K562 (cell line): ENCODE results near the gene RSPH6A. TPM values are rescaled to one million over a fixed set of nuclear protein-coding genes. Genes with fewer than 3 reads are reported as not detected.

Experiments
- ATAC-seq: fragments of 200-7000 bp; cut with Tn5 transposase; 3 replicates; pipeline ENCODE4 v1.9.1; 2020; ENCODE audit warnings: moderate library complexity
- BruUV-seq: library from RNA; stranded (reverse); fragments of 400-500 nt; replicated peaks from 2 replicates; lab custom pipeline; 2021; lab: Mats Ljungman, UMichigan
- CTCF ChIA-PET: fragments of 300-600 bp; formaldehyde crosslinking; extraction: SDS; loops from one replicate; lab custom pipeline; 2021; ENCODE audit warnings: low intra/inter-chr PET ratio; lab: Yijun Ruan, JAX
- POLR2A ChIA-PET: fragments of 300-600, 350-650 bp; sonication (Branson Sonifier 250); formaldehyde crosslinking; extraction: SDS; loops from one replicate; lab custom pipeline; 2021; ENCODE audit warnings: antibody characterized with exemption, inconsistent platforms; lab: Yijun Ruan, JAX
- DNase-seq, 4 experiments: peaks; one replicate each; pipeline versions ENCODE4 v3.0.0 to v3.0.0-alpha.2; 2011 to 2018; ENCODE audit warnings: low spot score in 3 of 4, mixed read lengths in 3 of 4; ENCODE audit errors: extremely low read depth in 1 of 4
- FAIRE-seq: peaks from 2 replicates; lab custom pipeline; 2011; peaks lifted over from hg19 to GRCh38; lab: Jason Lieb, UNC
- H2AFZ ChIP-seq: 2 replicates; pipeline ENCODE4 v1.6.0; 2011; ENCODE audit warnings: low read depth, low read length, control low read depth, inconsistent platforms
- H3K27ac ChIP-seq: fragments of 200-600 bp; 3 replicates; pipeline ENCODE4 v1.8.0; 2011; ENCODE audit warnings: low read depth, mild to moderate bottlenecking, control low read depth, inconsistent platforms, low read length, moderate library complexity, mixed read lengths; ENCODE audit errors: extremely low read depth
- H3K27me3 ChIP-seq, 2 experiments: fragments of 300-600 bp in 1 of 2; 2 replicates in 1 of 2; 3 replicates in 1 of 2; pipeline versions ENCODE4 v1.6.0 to v1.8.0; 2011; ENCODE audit warnings: inconsistent platforms in 2 of 2, low read length in 2 of 2, mild to moderate bottlenecking in 1 of 2, mixed read lengths in 1 of 2, moderate library complexity in 1 of 2; ENCODE audit not compliant: control insufficient read depth in 2 of 2, insufficient read depth in 2 of 2
- H3K36me3 ChIP-seq: fragments of 300-600 bp; 3 replicates; pipeline ENCODE4 v1.8.0; 2011; ENCODE audit warnings: mild to moderate bottlenecking, low read length, inconsistent platforms; ENCODE audit not compliant: control insufficient read depth, insufficient read depth
- H3K4me1 ChIP-seq, 2 experiments: fragments of 200-600 bp in 1 of 2; replicated peaks in 1 of 2; 2 replicates in 1 of 2; 3 replicates in 1 of 2; pipeline versions ENCODE4 v1.5.1 to v1.8.0; 2011; ENCODE audit warnings: inconsistent platforms in 2 of 2, low read length in 2 of 2, mild to moderate bottlenecking in 1 of 2, mixed read lengths in 1 of 2, moderate library complexity in 1 of 2; ENCODE audit not compliant: control insufficient read depth in 2 of 2, insufficient read depth in 2 of 2
- H3K4me2 ChIP-seq: 2 replicates; pipeline ENCODE4 v1.6.1; 2011; ENCODE audit warnings: low read length, control low read depth, inconsistent platforms, mixed read lengths; ENCODE audit not compliant: insufficient read depth
- H3K4me3 ChIP-seq: fragments of 200-600 bp; sonication (generic), shearing (Covaris generic); 2 replicates; pipeline ENCODE4 v1.5.1; 2016; ENCODE audit warnings: control low read depth, inconsistent platforms
- H3K79me2 ChIP-seq: fragments of 200-600 bp; 3 replicates; pipeline ENCODE4 v1.8.0; 2011; ENCODE audit warnings: low read length, inconsistent platforms; ENCODE audit not compliant: control insufficient read depth, insufficient read depth
- H3K9ac ChIP-seq, 2 experiments: 2 replicates each; pipeline versions ENCODE4 v1.6.0 to v1.6.1; 2011; ENCODE audit warnings: low read depth in 2 of 2, low read length in 2 of 2, control low read depth in 1 of 2, inconsistent platforms in 1 of 2, mild to moderate bottlenecking in 1 of 2, mixed read lengths in 1 of 2; ENCODE audit not compliant: insufficient read depth in 1 of 2
- H3K9me1 ChIP-seq: one replicate; pipeline ENCODE4 v1.6.0; 2011; ENCODE audit warnings: inconsistent platforms, mild to moderate bottlenecking, low read length, moderate library complexity; ENCODE audit not compliant: control insufficient read depth, insufficient read depth
- H3K9me3 ChIP-seq: replicated peaks from 2 replicates; pipeline ENCODE4 v1.5.1; 2011; ENCODE audit warnings: low read depth, low read length, inconsistent platforms; ENCODE audit not compliant: control insufficient read depth, insufficient read depth
- H4K20me1 ChIP-seq: replicated peaks from 2 replicates; pipeline ENCODE4 v1.6.1; 2011; ENCODE audit warnings: low read length, inconsistent platforms, mixed read lengths; ENCODE audit not compliant: control insufficient read depth, insufficient read depth
- CBFB ChIP-seq: sonication (generic); formaldehyde crosslinking; IDR thresholded peaks from 2 replicates; pipeline ENCODE4 v1.4.0; 2020; ENCODE audit warnings: mild to moderate bottlenecking, missing genetic modification reagents
- CC2D1A ChIP-seq: fragments of 450-650 bp; IDR thresholded peaks from 2 replicates; pipeline ENCODE4 v1.6.1; 2017; ENCODE audit warnings: mild to moderate bottlenecking
- NCOA2 ChIP-seq, 2 experiments: fragments of 450-650 bp; IDR thresholded peaks; 2 replicates each; pipeline ENCODE4 v1.6.1; 2018; ENCODE audit warnings: mild to moderate bottlenecking in 2 of 2, moderate library complexity in 1 of 2; ENCODE audit not compliant: partially characterized antibody in 2 of 2
- RCOR1 ChIP-seq, 2 experiments: IDR thresholded peaks; 2 replicates each; pipeline ENCODE4 v1.6.1; 2012; ENCODE audit warnings: low read depth in 2 of 2, low read length in 2 of 2, borderline replicate concordance in 1 of 2, improper control_type of control experiment in 1 of 2
- SMC3 ChIP-seq: conservative IDR thresholded peaks from 2 replicates; pipeline ENCODE4 v1.6.1; 2011; ENCODE audit warnings: low read depth, low read length, improper control_type of control experiment; ENCODE audit not compliant: insufficient read depth
- WGBS: fragments of 100-300 bp; shearing (Covaris generic); methylation state at CpG from one replicate; pipeline ENCODE4 v1.1.6; 2016; ENCODE audit warnings: low coverage, mixed read lengths; ENCODE audit not compliant: insufficient coverage; ENCODE audit errors: missing lambda C conversion rate; 5-methylcytosine and 5-hydroxymethylcytosine counted together
- in situ Hi-C: fragments of 300-500 bp; cut with MboI; formaldehyde crosslinking; loops from 4 replicates; pipeline ENCODE4 v1.15.0; 2018; ENCODE audit warnings: inconsistent platforms, mixed read lengths
- intact Hi-C: fragments of 100-400 bp; cut with micrococcal nuclease; formaldehyde crosslinking; loops from 2 replicates; pipeline ENCODE4 v1.14.2; 2022
- polyA plus RNA-seq, 8 experiments: library from polyadenylated mRNA; depleted of rRNA in 4 of 8; stranded (reverse) in 5 of 8; unstranded in 3 of 8; fragments of >200 nt; fragmentation: Nextera tagmentation in 2 of 8; fragmentation: Illumina TruSeq in 1 of 8; extraction: Ambion mirVana in 2 of 8; extraction: Trizol in 1 of 8; gene quantifications; 2 replicates each; pipeline versions ENCODE4 v1.2.1 to v1.2.3, GENCODE V29; 2011 to 2014; ENCODE audit warnings: inconsistent platforms in 1 of 8, missing spikeins in 1 of 8
- total RNA-seq, 7 experiments: library from RNA; depleted of rRNA in 6 of 7; stranded (reverse); fragments of >200 nt in 6 of 7; fragmentation: Illumina TruSeq in 2 of 7; extraction: Trizol in 2 of 7; gene quantifications; 2 replicates each; pipeline versions ENCODE4 v1.2.1 to v1.2.3, GENCODE V29; 2011 to 2021; ENCODE audit warnings: low replicate concordance in 1 of 7

Gene RSPH6A
- total and polyA plus RNA-seq, 9 of the 15 experiments (the other 6 are each of a cell fraction or from before 2014, with no cell fraction given) = 0.03 to 0.15 (median 0.07) TPM; not detected in 5

DNA sequence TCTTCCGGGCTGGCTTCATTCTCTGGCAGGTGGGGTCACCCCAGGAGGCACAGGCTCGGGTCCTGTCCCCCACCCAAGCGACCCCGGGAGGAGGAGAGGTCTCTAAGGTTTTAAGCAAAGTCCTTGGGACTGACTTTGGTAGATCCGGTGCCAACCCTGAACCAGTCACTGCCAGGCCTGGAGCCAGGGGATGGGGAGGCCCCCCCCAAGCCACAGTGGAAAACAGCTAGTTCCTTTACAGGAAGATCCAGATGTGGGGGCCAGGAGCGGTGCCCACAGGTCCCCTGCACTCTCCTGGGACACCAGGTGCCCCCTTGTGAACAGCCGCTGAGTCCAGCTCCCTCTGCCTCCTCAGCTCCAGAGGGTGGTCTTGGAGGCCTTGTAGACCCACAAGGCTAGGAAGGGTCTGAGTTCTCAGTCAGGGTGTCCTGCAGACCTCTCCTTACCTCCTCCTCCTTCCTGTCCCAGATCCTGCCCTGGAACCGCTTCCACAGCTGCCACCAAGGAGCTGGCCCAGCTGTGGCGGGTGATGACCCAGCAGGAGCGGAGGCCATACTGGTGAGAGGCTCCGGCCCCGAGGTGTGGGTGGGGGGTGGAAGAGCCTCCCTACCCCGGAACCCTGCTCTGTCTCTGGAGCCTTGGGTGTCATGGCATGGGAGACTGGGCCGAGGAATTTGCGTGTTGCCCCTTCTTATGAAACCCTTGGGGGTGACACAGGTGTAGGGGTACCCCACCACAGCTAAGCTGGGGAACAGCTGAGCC lies 52.1 kb downstream of the RSPH6A start:
- in situ Hi-C loops = no loop called here
- Histone ChIP-seq H3K9ac (no peak overlapping the region), H3K4me2 (no peak overlapping the region)
- TF ChIP-seq SMC3 (no peak), RCOR1 (IDR thresholded peaks at IDR 0.05; ENCODE audit: borderline replicate concordance in 1 of 2, low read depth in 2 of 2, low read length in 2 of 2) (no peak), CBFB (no peak), CC2D1A (no peak), NCOA2 (IDR thresholded peaks at IDR 0.05; ENCODE audit: partially characterized antibody in 2 of 2) (no peak)
- TF ChIP-seq, all 486 proteins: peak for 0
- Histone ChIP-seq H3K79me2 (peaks cover 13% of the 10 kb centered on the region; the same call in 2 of the 3 replicates), H3K27ac (no peak overlapping the region), H3K4me1 (peaks cover 6 to 64% of the 10 kb centered on the region in 2 experiments; a peak in 4 of 5 replicates), H4K20me1 (no peaks in the 10 kb centered on the region), H3K36me3 (no peaks in the 10 kb centered on the region; the same call in 2 of the 3 replicates), H3K4me3 (no peak overlapping the region), H3K27me3 (no peaks in the 10 kb centered on the region; a peak in 1 of 5 replicates), H3K9me3 (no peaks in the 10 kb centered on the region), H3K9me1 (no peaks in the 10 kb centered on the region), H2AFZ (no peak overlapping the region)
- BruUV-seq = no TSS peak
- DNase-seq = no peak
- FAIRE-seq = no peak
- no peak for ATAC-seq
- POLR2A ChIA-PET = interaction anchor here (0.6 to 1.3 kb wide), 3 partner anchors 11 to 100 kb away, joined by 3 to 4 read pairs (median 3); partner anchors contain the start of gene SYMPK
- 57% methylated on average over 15 of the region's 15 CpGs for WGBS
- intact Hi-C loops = no loop called here
- CTCF ChIA-PET = no interaction called here
